OCI-LY7 (cell line): ENCODE measurements around the gene CNTN4. TPM values are rescaled to one million over a fixed set of nuclear protein-coding genes. Genes with fewer than 3 reads are reported as not detected.
"Not testable (repeated sequence)": the region's sequence is repeated elsewhere in the genome, so short reads cannot be mapped to it uniquely, and the experiment has no call there.

Experiments used
- BruUV-seq: library from RNA; stranded (reverse); fragments of 400-500 nt; replicated peaks from 2 replicates; lab custom pipeline; 2021; lab: Mats Ljungman, UMichigan
- CTCF ChIA-PET: fragments of 300-600 bp; sonication (Branson Sonifier 250); formaldehyde crosslinking; loops from one replicate; lab custom pipeline; 2022; ENCODE audit warnings: antibody characterized with exemption; ENCODE audit not compliant: unreplicated experiment; lab: Charles Lee
- POLR2A ChIA-PET: fragments of 300-600 bp; sonication (Branson Sonifier 250); formaldehyde crosslinking; loops from one replicate; lab custom pipeline; 2022; ENCODE audit warnings: antibody characterized with exemption; lab: Charles Lee
- DNase-seq: peaks from one replicate; pipeline ENCODE4 v3.0.0-alpha.2; 2015; ENCODE audit warnings: low spot score
- H2AFZ ChIP-seq: fragments of 200-600 bp; sonication (generic), shearing (Covaris generic); 2 replicates; pipeline ENCODE4 v1.6.1; 2014; ENCODE audit warnings: mild to moderate bottlenecking, antibody characterized with exemption, low read length, moderate library complexity
- H3K27ac ChIP-seq: fragments of 200-600 bp; sonication (generic); 2 replicates; pipeline ENCODE4 v1.5.1; 2014; ENCODE audit warnings: mixed run types, low read depth, mild to moderate bottlenecking, moderate library complexity, low read length, inconsistent platforms; ENCODE audit not compliant: poor library complexity, severe bottlenecking
- H3K36me3 ChIP-seq: fragments of 200-600 bp; sonication (generic); 2 replicates; pipeline ENCODE4 v1.6.1; 2014; ENCODE audit warnings: mild to moderate bottlenecking, antibody characterized with exemption, low read length, moderate library complexity, mixed read lengths; ENCODE audit not compliant: insufficient read depth
- H3K4me1 ChIP-seq: fragments of 200-600 bp; sonication (generic); 2 replicates; pipeline ENCODE4 v1.5.1; 2014; ENCODE audit warnings: mild to moderate bottlenecking, low read length; ENCODE audit not compliant: insufficient read depth, poor library complexity, severe bottlenecking
- H3K4me2 ChIP-seq: fragments of 200-600 bp; sonication (generic); 2 replicates; pipeline ENCODE4 v1.6.1; 2014; ENCODE audit warnings: mild to moderate bottlenecking, low read length
- H3K4me3 ChIP-seq: fragments of 200-600 bp; sonication (generic); 2 replicates; pipeline ENCODE4 v1.5.1; 2014; ENCODE audit warnings: mild to moderate bottlenecking, low read depth, low read length; ENCODE audit not compliant: poor library complexity, severe bottlenecking
- H3K79me2 ChIP-seq: fragments of 200-600 bp; sonication (generic); 2 replicates; pipeline ENCODE4 v1.6.1; 2016; ENCODE audit warnings: low read depth, mild to moderate bottlenecking, low read length, moderate library complexity, mixed read lengths; ENCODE audit not compliant: insufficient read depth
- H3K9me2 ChIP-seq: fragments of 200-600 bp; sonication (generic); 2 replicates; pipeline ENCODE4 v1.6.1; 2016; ENCODE audit warnings: mild to moderate bottlenecking, low read length, mixed read lengths; ENCODE audit not compliant: insufficient read depth
- H3K9me3 ChIP-seq: fragments of 200-600 bp; sonication (generic); 2 replicates; pipeline ENCODE4 v1.6.1; 2014; ENCODE audit warnings: mild to moderate bottlenecking, mixed run types, low read length, mixed read lengths
- H4K20me1 ChIP-seq: fragments of 200-600 bp; sonication (generic); 2 replicates; pipeline ENCODE4 v1.6.1; 2014; ENCODE audit warnings: mild to moderate bottlenecking, antibody characterized with exemption, low read length, moderate library complexity, mixed read lengths; ENCODE audit not compliant: insufficient read depth
- CTCF ChIP-seq: fragments of 200-600 bp; sonication (generic); conservative IDR thresholded peaks from 2 replicates; pipeline ENCODE4 v1.5.1; 2014; ENCODE audit warnings: mild to moderate bottlenecking, antibody characterized with exemption, low read length, moderate library complexity, mixed read lengths
- EZH2phosphoT487 ChIP-seq: fragments of 200-600 bp; sonication (generic); IDR thresholded peaks from 2 replicates; pipeline ENCODE4 v1.6.1; 2018; ENCODE audit warnings: low read depth, borderline replicate concordance, mild to moderate bottlenecking, mixed run types, antibody characterized with exemption, low read length, moderate library complexity, mixed read lengths
- intact Hi-C: fragments of 100-400 bp; cut with micrococcal nuclease; formaldehyde crosslinking; loops from one replicate; pipeline ENCODE4 v1.10.0; 2022; ENCODE audit not compliant: unreplicated experiment
- total RNA-seq, 2 experiments: library from RNA; depleted of rRNA in 1 of 2; stranded (reverse); fragments of >200 nt in 1 of 2; shearing (Covaris generic) in 1 of 2; gene quantifications; 2 replicates each; pipeline ENCODE4 v1.2.3, GENCODE V29; 2014 to 2022

Gene CNTN4
- total RNA-seq, 2 experiments from 2014 or later = not detected

DNA sequence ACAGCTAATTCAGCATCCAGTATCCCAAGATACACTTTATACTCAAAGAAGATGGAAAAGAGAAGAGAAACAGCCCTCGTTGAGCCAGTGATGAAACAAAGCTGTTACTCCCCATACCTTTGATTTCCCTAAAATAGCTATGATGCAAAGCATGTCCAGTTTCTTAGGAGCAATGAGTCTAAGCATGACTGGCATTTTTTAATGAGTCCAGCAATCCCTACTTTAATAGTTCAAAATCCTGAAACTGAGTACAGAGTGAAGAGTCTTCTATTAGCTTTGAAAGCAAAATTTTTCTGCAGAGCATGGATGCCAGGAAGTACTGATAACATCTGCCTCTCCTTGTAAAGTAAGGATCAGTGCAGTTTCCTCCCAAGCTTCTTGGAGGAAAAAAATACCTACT is 708.8 kb downstream of the CNTN4 start:
- TF ChIP-seq EZH2phosphoT487 (no peak), CTCF (no peak)
- Histone ChIP-seq H3K4me3 (no peak overlapping the region), H3K9me3 (no peaks in the 10 kb centered on the region), H2AFZ (no peak overlapping the region), H3K36me3 (no peaks in the 10 kb centered on the region), H4K20me1 (no peaks in the 10 kb centered on the region), H3K4me1 (no peaks in the 10 kb centered on the region), H3K4me2 (no peak overlapping the region), H3K79me2 (no peaks in the 10 kb centered on the region), H3K9me2 (no peaks in the 10 kb centered on the region), H3K27ac (no peak overlapping the region)
- ChIA-PET CTCF (no interaction called here), POLR2A (interaction anchor here (0.6 to 1.1 kb wide), 4 partner anchors 9 to 800 kb away, joined by 3 to 5 read pairs (median 4); no protein-coding TSS in a partner anchor)
- BruUV-seq = no TSS peak
- DNase-seq = no peak
- intact Hi-C loops = no loop called here

DNA sequence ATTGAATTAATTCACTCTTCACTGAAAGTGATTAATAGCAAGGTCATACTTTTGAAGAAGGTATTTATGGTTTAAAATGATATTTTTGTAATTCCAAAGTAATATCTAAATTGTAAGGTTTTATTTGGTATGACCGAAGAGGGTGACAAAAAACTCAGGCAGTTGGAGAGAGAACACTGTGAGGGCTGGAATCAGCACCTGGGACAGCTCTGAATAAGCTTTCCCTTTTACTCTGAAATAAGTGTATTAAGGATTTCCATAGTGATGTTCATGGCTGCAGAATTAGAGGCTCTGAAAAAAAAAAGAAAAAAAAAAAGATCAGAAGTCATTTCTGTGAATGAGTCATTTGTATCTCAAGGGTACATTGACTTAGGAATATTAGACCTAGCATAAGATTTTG is 712.1 kb downstream of the CNTN4 start:
- ChIA-PET POLR2A (no interaction called here), CTCF (no interaction called here)
- intact Hi-C loops = no loop called here
- no peak overlapping the region for H3K27ac ChIP-seq
- TF ChIP-seq EZH2phosphoT487 = no peak
- TF ChIP-seq CTCF = no peak
- no peaks in the 10 kb centered on the region for H3K4me1 ChIP-seq
- no peaks in the 10 kb centered on the region for H3K36me3 ChIP-seq
- BruUV-seq = no TSS peak
- DNase-seq = no peak
- H2AFZ ChIP-seq = no peak overlapping the region
- no peak overlapping the region for H3K4me2 ChIP-seq
- H3K9me3 ChIP-seq = no peaks in the 10 kb centered on the region
- H3K4me3 ChIP-seq = no peak overlapping the region
- no peaks in the 10 kb centered on the region for H3K9me2 ChIP-seq
- no peaks in the 10 kb centered on the region for H4K20me1 ChIP-seq
- H3K79me2 ChIP-seq = no peaks in the 10 kb centered on the region

GRCh38 chr3:2819571-2819970 is 720.9 kb downstream of the CNTN4 start:
- TF ChIP-seq EZH2phosphoT487 (no peak), CTCF (no peak)
- no TSS peak for BruUV-seq
- Histone ChIP-seq H4K20me1 (no peaks in the 10 kb centered on the region), H3K27ac (no peak overlapping the region), H3K36me3 (no peaks in the 10 kb centered on the region), H3K4me3 (no peak overlapping the region), H3K79me2 (no peaks in the 10 kb centered on the region), H2AFZ (no peak overlapping the region), H3K4me2 (no peak overlapping the region), H3K4me1 (no peaks in the 10 kb centered on the region), H3K9me2 (no peaks in the 10 kb centered on the region), H3K9me3 (no peaks in the 10 kb centered on the region)
- DNase-seq = no peak
- ChIA-PET POLR2A (no interaction called here), CTCF (no interaction called here)
- intact Hi-C loops = no loop called here

DNA sequence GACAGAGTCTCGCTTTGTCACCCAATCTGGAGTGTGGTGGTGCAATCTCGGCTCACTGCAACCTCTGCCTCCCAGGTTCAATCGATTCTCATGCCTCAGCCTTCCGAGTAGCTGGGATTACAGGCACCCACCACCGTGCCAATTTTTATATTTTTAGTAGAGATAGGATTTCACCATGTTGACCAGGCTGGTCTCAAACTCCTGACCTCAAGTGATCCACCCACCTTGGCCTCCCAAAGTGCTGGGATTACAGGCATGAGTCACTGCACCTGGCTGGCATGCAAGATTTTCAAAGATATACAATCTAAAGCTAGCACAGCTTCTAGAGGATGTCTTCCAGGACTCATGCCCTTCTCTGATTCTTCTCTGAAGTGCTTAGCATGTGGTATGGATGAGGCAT is 722.3 kb downstream of the CNTN4 start:
- H3K27ac ChIP-seq, H3K4me1 ChIP-seq, H4K20me1 ChIP-seq, H3K4me3 ChIP-seq, BruUV-seq, H3K9me3 ChIP-seq, H3K36me3 ChIP-seq, H3K4me2 ChIP-seq, intact Hi-C loops, H3K79me2 ChIP-seq, CTCF ChIA-PET, DNase-seq, H2AFZ ChIP-seq, H3K9me2 ChIP-seq: not testable (repeated sequence)
- POLR2A ChIA-PET = interaction anchor here (0.7 kb wide), 1 partner anchor 979 kb away, joined by 4 read pairs; no protein-coding TSS in a partner anchor
